Psoas muscle (tissue), 8 donors: ENCODE measurements around the gene MGST3. TPM values are rescaled to one million over a fixed set of nuclear protein-coding genes. Genes with fewer than 3 reads are reported as not detected.
"Not testable (repeated sequence)": the region's sequence is repeated elsewhere in the genome, so short reads cannot be mapped to it uniquely, and the experiment has no call there.

Experiments
- ATAC-seq, 4 donors: fragments of 200-7000 bp; cut with Tn5 transposase; one replicate each; pipeline ENCODE4 v1.9.1; 2020; ENCODE audit warnings: moderate library complexity in 3 of 4, mild to moderate bottlenecking in 2 of 4
- DNase-seq, 2 donors: peaks; one replicate each; pipeline ENCODE4 v3.0.0-alpha.2; 2020
- H3K27ac ChIP-seq: fragments of 200-600 bp; one replicate; pipeline ENCODE4 v1.8.0; 2022
- H3K27me3 ChIP-seq, 3 donors: fragments of 200-600 bp in 1 of 3; one replicate each; pipeline versions ENCODE4 v1.6.1 to v1.8.0; 2013 to 2022; ENCODE audit warnings: low read length in 2 of 3, mild to moderate bottlenecking in 2 of 3, moderate library complexity in 1 of 3; ENCODE audit not compliant: insufficient read depth in 3 of 3
- H3K36me3 ChIP-seq, 2 donors: fragments of 200-600 bp in 1 of 2; one replicate each; pipeline versions ENCODE4 v1.6.1 to v1.8.0; 2013 to 2022; ENCODE audit warnings: low read depth in 1 of 2, mild to moderate bottlenecking in 1 of 2, moderate library complexity in 1 of 2; ENCODE audit not compliant: insufficient read depth in 1 of 2
- H3K4me1 ChIP-seq: fragments of 200-600 bp; one replicate; pipeline ENCODE4 v1.8.0; 2022
- H3K4me3 ChIP-seq: fragments of 200-600 bp; one replicate; pipeline ENCODE4 v1.8.0; 2022; ENCODE audit warnings: mild to moderate bottlenecking
- H3K9me3 ChIP-seq: fragments of 200-600 bp; one replicate; pipeline ENCODE4 v1.8.0; 2022
- WGBS, 3 donors: extraction: QIAGEN DNeasy Blood & Tissue Kit; methylation state at CpG; one replicate each; pipeline versions ENCODE4 v1.1.6 to v1.1.7; 2013; 5-methylcytosine and 5-hydroxymethylcytosine counted together
- intact Hi-C, 2 donors: fragments of 100-400 bp; cut with DNase I; formaldehyde crosslinking; loops; one replicate each; pipeline versions ENCODE4 v1.11.0 to v1.14.2; 2022
- polyA plus RNA-seq, 3 donors: library from polyadenylated mRNA; stranded (reverse); fragments of 200-250 nt; gene quantifications; one replicate each; pipeline ENCODE4 v1.2.3, GENCODE V29; 2013
- total RNA-seq, 4 donors: library from RNA; stranded (reverse); fragmentation: NEBNext Ultra II Directional in 2 of 4; extraction: Animal tissue kit (Norgen Biotek cat#: 25700) in 2 of 4; gene quantifications; one replicate each; pipeline versions ENCODE4 v1.2.1 to v1.2.4, GENCODE V29; 2021 to 2023
- TF ChIP-seq, protein P1 (sequence below): fragments of 200-600 bp; IDR thresholded peaks from one replicate; pipeline ENCODE4 v1.8.0; 2022; ENCODE audit warnings: antibody characterized with exemption
- donor health status: healthy with polysubstance abuse.
- donor health status: DM: no; HTN: no; CAD: no; lungs with moderate emphysema.
- donor health status: Bipolar disorder and iron deficiency.
- donor health status: healthy.
- donor health status: DM: yes; HTN: yes; CAD: no.
- donor health status: DM: no; HTN: no; CAD: no.
- donor health status: DM: no; HTN: no; CAD: no.
- donor health status: DM: yes; HTN: yes; CAD: no.

Gene MGST3
- total and polyA plus RNA-seq, 7 donors, result 177 to 329 (median 233) TPM

DNA sequence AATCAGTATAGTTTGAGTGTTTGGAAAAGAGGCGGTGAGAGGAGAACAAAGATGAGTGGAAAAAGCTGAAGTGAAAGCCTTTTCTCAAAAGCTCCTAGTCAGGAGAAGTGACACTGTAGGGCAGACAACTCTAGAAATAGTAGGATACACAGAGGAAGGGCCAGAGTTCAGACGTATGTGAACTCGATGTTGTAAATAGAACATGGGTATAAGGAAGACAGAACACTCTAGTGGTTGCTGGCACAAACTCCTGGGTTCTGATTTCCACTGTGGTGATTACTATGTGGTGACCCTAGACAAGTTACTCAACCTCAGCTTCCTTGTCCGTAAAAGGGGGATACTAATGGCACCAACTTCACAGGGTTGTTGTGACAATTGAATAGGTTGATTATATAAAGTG is 30.2 kb upstream of the MGST3 start:
- no peaks in the 10 kb centered on the region for H3K27me3 ChIP-seq
- TF ChIP-seq, protein P1, sequence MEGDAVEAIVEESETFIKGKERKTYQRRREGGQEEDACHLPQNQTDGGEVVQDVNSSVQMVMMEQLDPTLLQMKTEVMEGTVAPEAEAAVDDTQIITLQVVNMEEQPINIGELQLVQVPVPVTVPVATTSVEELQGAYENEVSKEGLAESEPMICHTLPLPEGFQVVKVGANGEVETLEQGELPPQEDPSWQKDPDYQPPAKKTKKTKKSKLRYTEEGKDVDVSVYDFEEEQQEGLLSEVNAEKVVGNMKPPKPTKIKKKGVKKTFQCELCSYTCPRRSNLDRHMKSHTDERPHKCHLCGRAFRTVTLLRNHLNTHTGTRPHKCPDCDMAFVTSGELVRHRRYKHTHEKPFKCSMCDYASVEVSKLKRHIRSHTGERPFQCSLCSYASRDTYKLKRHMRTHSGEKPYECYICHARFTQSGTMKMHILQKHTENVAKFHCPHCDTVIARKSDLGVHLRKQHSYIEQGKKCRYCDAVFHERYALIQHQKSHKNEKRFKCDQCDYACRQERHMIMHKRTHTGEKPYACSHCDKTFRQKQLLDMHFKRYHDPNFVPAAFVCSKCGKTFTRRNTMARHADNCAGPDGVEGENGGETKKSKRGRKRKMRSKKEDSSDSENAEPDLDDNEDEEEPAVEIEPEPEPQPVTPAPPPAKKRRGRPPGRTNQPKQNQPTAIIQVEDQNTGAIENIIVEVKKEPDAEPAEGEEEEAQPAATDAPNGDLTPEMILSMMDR, result no peak
- H3K4me1 ChIP-seq, result no peaks in the 10 kb centered on the region
- H3K4me3 ChIP-seq, result no peak overlapping the region
- WGBS, 3 donors, result 35 to 60% (median 44%) methylated on average over 4 of the region's 4 CpGs
- ATAC-seq (peak in 2 of 4 donors; percentile 38 to 43), DNase-seq (no peak)
- H3K27ac ChIP-seq, result peak overlapping the region; percentile 47
- intact Hi-C loops, result loop anchor here (2.0 to 5.0 kb wide), 3 partner anchors 97 to 317 kb away; partner anchors contain the start of gene ALDH9A1 (in 1 of the 2)
- no peaks in the 10 kb centered on the region for H3K9me3 ChIP-seq
- no peaks in the 10 kb centered on the region for H3K36me3 ChIP-seq

DNA sequence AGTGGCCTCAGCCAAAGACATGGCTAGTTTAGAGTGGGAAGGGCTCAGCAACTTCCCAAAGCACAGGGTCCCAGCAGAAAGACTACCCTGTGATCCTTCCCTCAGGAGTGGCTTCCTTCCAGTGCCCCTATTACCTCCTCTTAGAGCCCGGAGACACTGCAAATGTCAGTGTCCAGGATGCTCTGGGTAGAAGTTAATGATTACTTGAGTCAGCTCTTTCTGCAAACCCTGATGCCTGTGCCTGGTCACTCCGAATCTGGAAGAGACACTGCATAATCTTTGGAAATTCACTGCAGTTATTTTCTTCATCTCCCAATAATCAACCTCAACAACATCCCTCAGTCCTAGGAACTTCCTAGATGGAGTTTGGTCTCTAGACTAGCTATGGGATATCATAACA is 27.2 kb upstream of the MGST3 start:
- H3K9me3 ChIP-seq, result no peaks in the 10 kb centered on the region
- intact Hi-C loops, result loop anchor here (5.0 kb wide), 2 partner anchors 93 to 313 kb away; partner anchors contain the start of gene ALDH9A1 (in 1 of the 2)
- TF ChIP-seq, protein P1, result no peak

DNA sequence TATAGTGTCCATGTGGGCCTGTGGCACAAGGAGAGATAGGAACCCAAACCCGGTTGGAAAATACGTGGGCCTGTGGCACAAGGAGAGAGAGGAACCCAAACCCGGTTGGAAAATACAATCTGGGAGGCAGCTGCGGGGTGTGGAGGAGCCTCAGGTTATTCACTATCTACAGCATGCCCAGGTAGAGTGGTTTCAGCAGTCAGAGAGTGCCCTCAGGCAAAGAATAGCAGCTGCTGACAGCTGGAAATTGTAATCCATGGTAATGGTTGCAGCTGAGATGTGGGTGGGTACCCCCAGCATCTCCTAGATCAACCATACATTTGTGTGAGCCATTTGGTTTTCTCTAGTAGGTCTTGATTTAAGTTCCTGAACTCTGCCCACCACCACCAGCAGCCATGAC is 25.8 kb upstream of the MGST3 start:
- 84 to 94% (median 88%) methylated on average over 4 of the region's 4 CpGs for WGBS, 3 donors

More for the DNA sequence above, 27.2 kb upstream of the MGST3 start:
- Histone ChIP-seq H3K36me3 (no peaks in the 10 kb centered on the region), H3K27ac (no peak overlapping the region), H3K4me1 (no peaks in the 10 kb centered on the region), H3K27me3 (no peaks in the 10 kb centered on the region), H3K4me3 (no peak overlapping the region)
- ATAC-seq (no peak), DNase-seq (no peak)
- 72 to 88% (median 88%) methylated on average over 2 of the region's 2 CpGs for WGBS, 3 donors

DNA sequence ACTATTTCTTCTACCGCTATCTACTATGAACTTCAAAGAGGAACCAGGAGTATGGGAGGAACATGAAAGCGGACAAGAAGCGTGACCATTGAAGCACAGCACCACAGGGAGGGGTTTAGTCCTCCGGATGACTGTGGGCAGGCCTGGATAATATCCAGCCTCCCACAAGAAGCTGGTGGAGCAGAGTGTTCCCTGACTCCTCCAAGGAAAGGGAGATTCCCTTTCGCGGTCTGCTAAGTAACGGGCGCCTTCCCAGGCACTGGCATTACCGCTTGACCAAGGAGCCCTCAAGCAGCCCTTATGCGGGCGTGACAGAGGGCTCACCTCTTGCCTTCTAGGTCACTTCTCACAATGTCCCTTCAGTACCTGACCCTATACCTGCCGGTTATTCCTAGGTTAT is 24.4 kb upstream of the MGST3 start:
- ATAC-seq, intact Hi-C loops, H3K4me3 ChIP-seq, H3K9me3 ChIP-seq, H3K27ac ChIP-seq, DNase-seq, H3K4me1 ChIP-seq, H3K36me3 ChIP-seq, H3K27me3 ChIP-seq: not testable (repeated sequence)
- WGBS, 3 donors, result 82 to 92% (median 87%) methylated on average over 12 of the region's 12 CpGs

More for the DNA sequence above, 25.8 kb upstream of the MGST3 start:
- H3K27ac ChIP-seq, result no peak overlapping the region
- intact Hi-C loops, result no loop called here
- TF ChIP-seq, protein P1, result no peak
- no peaks in the 10 kb centered on the region for H3K9me3 ChIP-seq
- H3K36me3 ChIP-seq, result no peaks in the 10 kb centered on the region
- H3K27me3 ChIP-seq, result no peaks in the 10 kb centered on the region
- no peak overlapping the region for H3K4me3 ChIP-seq
- H3K4me1 ChIP-seq, result no peaks in the 10 kb centered on the region
- DNase-seq (no peak), ATAC-seq (no peak)

DNA sequence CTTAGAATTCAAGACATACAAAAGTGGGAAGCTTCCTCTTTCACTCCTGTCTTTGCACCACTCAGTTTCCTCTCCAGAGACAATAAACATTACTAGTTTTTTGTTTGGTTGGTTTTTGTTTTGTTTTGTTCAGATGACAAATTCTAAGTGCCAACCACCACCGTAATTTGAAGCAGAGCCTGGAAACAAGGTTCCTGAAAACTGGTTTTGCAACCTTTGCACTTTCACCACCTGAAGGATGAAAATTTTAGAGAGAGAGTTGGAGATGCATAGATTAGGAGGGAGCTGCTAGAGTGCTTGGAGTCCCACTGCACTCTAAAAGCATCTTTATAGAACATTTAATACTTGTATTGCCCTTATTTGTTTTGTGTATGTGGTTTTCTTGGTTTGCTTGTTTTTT is 20.2 kb upstream of the MGST3 start:
- DNase-seq, result no peak
- Histone ChIP-seq H3K9me3 (no peaks in the 10 kb centered on the region), H3K27ac (no peak overlapping the region), H3K27me3 (no peaks in the 10 kb centered on the region), H3K4me3 (no peak overlapping the region), H3K4me1 (no peaks in the 10 kb centered on the region), H3K36me3 (no peaks in the 10 kb centered on the region)
- WGBS, 3 donors, result 36 to 54% (median 46%) methylated on average over 1 of the region's 1 CpG
- no peak for ATAC-seq
- intact Hi-C loops, result no loop called here
- TF ChIP-seq, protein P1, result no peak
